ENCODE results near the gene PIGT. TPM values are rescaled to one million over a fixed set of nuclear protein-coding genes. Genes with fewer than 3 reads are reported as not detected.

Gene PIGT
- total RNA-seq (100 to 1,000 TPM in 2 of 5 donors, 10 to 100 TPM in 3; 22.6 to 137 (median 87.2) TPM), polyA plus RNA-seq (10 to 100 TPM; 30.5 to 72.5 (median 45.0) TPM)
- long read RNA-seq, donor 1, partial matches to known transcripts, result 0 of 9 reads
- long read RNA-seq, donor 1, other reads (novel, unspliced or antisense), result 0 of 9 reads
- long read RNA-seq, donor 2, transcript PIGT-202 (12 exons, 2,245 nt), result major isoform, 14 of 22 reads
- long read RNA-seq, donor 2, partial matches to known transcripts, result 0 of 22 reads
- long read RNA-seq, donor 2, other reads (novel, unspliced or antisense), result 0 of 22 reads
- long read RNA-seq, donor 3, transcript PIGT-202 (12 exons, 2,245 nt), result major isoform, 7 of 15 reads
- long read RNA-seq, donor 3, partial matches to known transcripts, result 0 of 15 reads
- long read RNA-seq, donor 3, other reads (novel, unspliced or antisense), result 0 of 15 reads
- long read RNA-seq, donor 4, partial matches to known transcripts, result 0 of 2 reads
- long read RNA-seq, donor 4, other reads (novel, unspliced or antisense), result 0 of 2 reads
- long read RNA-seq, donor 5, transcript PIGT-202 (12 exons, 2,245 nt), result major isoform, 12 of 17 reads
- long read RNA-seq, donor 5, partial matches to known transcripts, result 0 of 17 reads
- long read RNA-seq, donor 5, other reads (novel, unspliced or antisense), result 0 of 17 reads
- long read RNA-seq, donor 6, transcript PIGT-202 (12 exons, 2,245 nt), result major isoform, 41 of 70 reads
- long read RNA-seq, donor 6, transcript PIGT-246 (11 exons, 2,021 nt), result minor isoform, 8 of 70 reads
- long read RNA-seq, donor 6, transcript PIGT-210 (3 exons, 2,006 nt), result minor isoform, 5 of 70 reads
- long read RNA-seq, donor 6, partial matches to known transcripts, result 5 of 70 reads
- long read RNA-seq, donor 6, other reads (novel, unspliced or antisense), result 0 of 70 reads
- long read RNA-seq, donor 7, transcript PIGT-202 (12 exons, 2,245 nt), result major isoform, 14 of 35 reads
- long read RNA-seq, donor 7, partial matches to known transcripts, result 12 of 35 reads
- long read RNA-seq, donor 7, other reads (novel, unspliced or antisense), result 0 of 35 reads
- long read RNA-seq, donor 8, transcript PIGT-202 (12 exons, 2,245 nt), result major isoform, 16 of 29 reads
- long read RNA-seq, donor 8, partial matches to known transcripts, result 0 of 29 reads
- long read RNA-seq, donor 8, other reads (novel, unspliced or antisense), result 0 of 29 reads
- long read RNA-seq, donor 9, transcript PIGT-202 (12 exons, 2,245 nt), result major isoform, 7 of 32 reads
- long read RNA-seq, donor 9, partial matches to known transcripts, result 12 of 32 reads
- long read RNA-seq, donor 9, other reads (novel, unspliced or antisense), result 0 of 32 reads
- long read RNA-seq, donor 10, partial matches to known transcripts, result 0 of 6 reads
- long read RNA-seq, donor 10, other reads (novel, unspliced or antisense), result 0 of 6 reads

GRCh38 chr20:45415822-45416637 lies at the start of gene PIGT:
Gene PIGT, plus strand, starts transcription at chr20:45416141. Its CDS starts 16 bp downstream, at chr20:45416157.
- Histone ChIP-seq H3K36me3 (peaks cover 26 to 42% (median 35%) of the 10 kb centered on the region in 4 donors), H3K27me3 (no peaks in the 10 kb centered on the region), H3K9me3 (no peaks in the 10 kb centered on the region), H3K27ac (peak within 1 kb of the TSS; percentile 88 to 91 (median 89)), H3K4me3 (peak within 1 kb of the TSS; percentile 81 to 97 (median 85)), H3K4me1 (peaks cover 36 to 48% (median 43%) of the 10 kb centered on the region in 4 donors)
- TF ChIP-seq POLR2A (IDR thresholded peaks at IDR 0.05), result peak in 2 of 4 donors; percentile 42 to 87
- TF ChIP-seq CTCF (IDR thresholded peaks at IDR 0.05), result peak in 1 of 7 experiments; percentile 8
- TF ChIP-seq EP300 (IDR thresholded peaks at IDR 0.05), result no peak
- peak; percentile 81 to 97 (median 90) for TF ChIP-seq POLR2AphosphoS5 (IDR thresholded peaks at IDR 0.05)
- WGBS, 5 donors, result 0% methylated on average over 23 to 52 of the region's 52 CpGs
- intact Hi-C loops (cut with DNase I; ENCODE audit: low total_unique reads), result no loop called here
- DNase-seq, result peak; percentile 89 to 95

GRCh38 chr20:45366192-45366591 lies 49.7 kb upstream of the PIGT start:
- Histone ChIP-seq H3K27me3 (no peaks in the 10 kb centered on the region), H3K27ac (no peak overlapping the region), H3K4me3 (no peak overlapping the region), H3K9me3 (no peaks in the 10 kb centered on the region), H3K4me1 (peaks cover 12 to 54% (median 31%) of the 10 kb centered on the region in 4 donors), H3K36me3 (peaks cover 23 to 43% (median 40%) of the 10 kb centered on the region in 4 donors)
- WGBS, 5 donors, result 88 to 97% (median 95%) methylated on average over 1 of the region's 1 CpG
- intact Hi-C loops (cut with DNase I; ENCODE audit: low total_unique reads), result loop anchor here (5.0 kb wide), 1 partner anchor 56 kb away; no protein-coding TSS in a partner anchor
- TF ChIP-seq POLR2A (IDR thresholded peaks at IDR 0.05) (no peak), CTCF (IDR thresholded peaks at IDR 0.05) (no peak), EP300 (IDR thresholded peaks at IDR 0.05) (no peak), POLR2AphosphoS5 (IDR thresholded peaks at IDR 0.05) (no peak)
- DNase-seq, result no peak

GRCh38 chr20:45366631-45367030 lies 49.3 kb upstream of the PIGT start:
- no peak for DNase-seq
- intact Hi-C loops (cut with DNase I; ENCODE audit: low total_unique reads), result loop anchor here (5.0 kb wide), 1 partner anchor 56 kb away; no protein-coding TSS in a partner anchor
- WGBS, 5 donors, result 88 to 95% (median 93%) methylated on average over 11 of the region's 11 CpGs

More at GRCh38 chr20:45366631-45367030, 49.3 kb upstream of the PIGT start:
- Histone ChIP-seq H3K4me1 (peaks cover 12 to 51% (median 30%) of the 10 kb centered on the region in 4 donors), H3K9me3 (no peaks in the 10 kb centered on the region), H3K27ac (no peak overlapping the region), H3K36me3 (peaks cover 23 to 43% (median 40%) of the 10 kb centered on the region in 4 donors), H3K4me3 (no peak overlapping the region), H3K27me3 (no peaks in the 10 kb centered on the region)
- TF ChIP-seq EP300 (IDR thresholded peaks at IDR 0.05) (no peak), POLR2AphosphoS5 (IDR thresholded peaks at IDR 0.05) (no peak), POLR2A (IDR thresholded peaks at IDR 0.05) (no peak), CTCF (IDR thresholded peaks at IDR 0.05) (no peak)

All from stomach (tissue), 19 donors.